ENCODE measurements around the gene NRIP1. TPM values are rescaled to one million over a fixed set of nuclear protein-coding genes. Genes with fewer than 3 reads are reported as not detected.

Gene NRIP1
- total RNA-seq, 1 experiment from 2014 or later: 10.4 TPM

DNA sequence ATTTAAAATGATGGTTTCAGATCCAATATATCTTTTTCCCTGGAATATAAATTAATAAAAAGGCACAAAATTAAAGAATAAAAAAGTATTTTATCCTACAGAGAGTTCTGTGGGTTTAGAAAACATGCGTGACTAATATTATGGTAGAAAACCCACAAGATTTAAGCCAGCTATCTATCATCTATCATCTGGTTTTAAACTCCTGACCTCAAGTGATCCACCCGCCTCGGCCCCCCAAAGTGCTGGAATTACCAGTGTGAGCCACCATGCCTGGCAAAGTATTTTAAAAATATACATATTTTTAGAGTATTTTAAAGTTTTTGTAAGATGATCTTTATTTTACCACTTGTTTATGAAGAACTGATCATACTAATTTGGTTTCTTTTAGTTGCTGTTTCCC, 79.5 kb downstream of the NRIP1 start:
- Histone ChIP-seq H4K91ac (ENCODE audit: insufficient read length, low read depth, low read length) (no peak overlapping the region), H4K5ac (ENCODE audit: insufficient read length, low read depth, low read length) (no peak overlapping the region), H2BK15ac (ENCODE audit: low read depth, low read length) (no peak overlapping the region), H3T11ph (ENCODE audit: low read length) (no peak overlapping the region), H2BK12ac (ENCODE audit: insufficient read length, low read depth, low read length) (no peak overlapping the region), H3K9ac (ENCODE audit: extremely low read depth, insufficient read length, low read length) (no peak overlapping the region), H2AK5ac (ENCODE audit: insufficient read length, low read length) (no peak overlapping the region), H3K9me3 (ENCODE audit: control insufficient read depth, low read depth, low read length) (no peaks in the 10 kb centered on the region), H3K4ac (ENCODE audit: low read depth, low read length) (no peak overlapping the region), H3K27me3 (ENCODE audit: insufficient read depth, low read length) (no peaks in the 10 kb centered on the region), H4K8ac (replicated peaks; ENCODE audit: insufficient read length, low read depth, low read length) (no peak overlapping the region), H3K14ac (ENCODE audit: insufficient read depth, low read length) (no peak overlapping the region), H3K27ac (ENCODE audit: insufficient read length, low read depth, low read length) (no peak overlapping the region), H4K20me1 (ENCODE audit: control insufficient read depth, insufficient read depth, insufficient read length) (no peaks in the 10 kb centered on the region), H2BK20ac (ENCODE audit: low read depth, low read length, poor library complexity, severe bottlenecking) (no peak overlapping the region), H3K79me1 (ENCODE audit: insufficient read depth, low read depth, low read length, poor library complexity, severe bottlenecking) (no peaks in the 10 kb centered on the region), H2AFZ (ENCODE audit: low read length) (no peak overlapping the region), H3K18ac (ENCODE audit: insufficient read length, low read depth, low read length) (no peak overlapping the region), H2BK5ac (ENCODE audit: insufficient read length, low read length) (no peak overlapping the region), H3K79me2 (ENCODE audit: insufficient read depth, low read length) (no peaks in the 10 kb centered on the region), H2BK120ac (ENCODE audit: low read depth, low read length, poor library complexity, severe bottlenecking) (no peak overlapping the region), H3K4me1 (ENCODE audit: insufficient read depth, low read length) (peaks cover 2% of the 10 kb centered on the region; the same call in 1 of the 2 replicates), H3K56ac (ENCODE audit: insufficient read length, low read depth, low read length) (no peak overlapping the region), H3K23ac (ENCODE audit: insufficient read length, low read depth, low read length) (no peak overlapping the region), H3K23me2 (ENCODE audit: insufficient read length, low read depth, low read length, poor library complexity, severe bottlenecking) (no peaks in the 10 kb centered on the region), H3K4me2 (ENCODE audit: insufficient read depth, insufficient read length, low read length) (no peak overlapping the region)
- Mint-ChIP-seq H3K9me3 (peaks cover 0 to 1% of the 10 kb centered on the region in 2 experiments; a peak in 1 of 5 replicates), H3K27me3 (ENCODE audit: low read depth) (peaks cover 45% of the 10 kb centered on the region), H3K4me3 (no peak overlapping the region), H3K27ac (no peak overlapping the region), H3K36me3 (ENCODE audit: insufficient read depth in 1 of 3, low read depth in 3 of 3) (peaks cover 0 to 11% (median 7%) of the 10 kb centered on the region in 3 experiments; a peak in 5 of 7 replicates), H3K4me1 (peaks cover 21 to 22% of the 10 kb centered on the region in 2 experiments)
- no peak for DNase-seq
- TF ChIP-seq CTCF (conservative IDR thresholded peaks at IDR 0.05): no peak
- no CpG with 5 or more reads among the region's 3 CpGs for WGBS (ENCODE audit: extremely low coverage, insufficient read length, low lambda C conversion rate)
